HepG2 (cell line): ENCODE results near the gene SMDT1. TPM values are rescaled to one million over a fixed set of nuclear protein-coding genes. Genes with fewer than 3 reads are reported as not detected.
A peak's percentile ranks its signal among the peaks of the same experiment; 100 is the strongest.

Experiments used
- CBX5 ChIP-seq: sonication (generic); formaldehyde crosslinking; IDR thresholded peaks from 2 replicates; pipeline ENCODE4 v1.4.0; 2020; ENCODE audit warnings: missing genetic modification reagents, borderline replicate concordance
- KDM3A ChIP-seq: IDR thresholded peaks from 2 replicates; pipeline ENCODE4 v1.6.1; 2018; ENCODE audit warnings: low read depth, missing compliant biosample characterization
- KDM5A ChIP-seq: fragments of 200-600 bp; sonication (generic); IDR thresholded peaks from 2 replicates; pipeline ENCODE4 v1.7.0; 2018; ENCODE audit warnings: antibody characterized with exemption, mild to moderate bottlenecking, low read length, borderline replicate concordance
- MED8 ChIP-seq: sonication (generic); formaldehyde crosslinking; IDR thresholded peaks from 2 replicates; pipeline ENCODE4 v1.8.1; 2023; ENCODE audit warnings: mild to moderate bottlenecking, missing genetic modification reagents; ENCODE audit not compliant: insufficient replicate concordance
- MTA3 ChIP-seq: sonication (generic); formaldehyde crosslinking; IDR thresholded peaks from 2 replicates; pipeline ENCODE4 v1.4.0; 2020; ENCODE audit warnings: missing genetic modification reagents
- PITX1 ChIP-seq: sonication (generic); formaldehyde crosslinking; IDR thresholded peaks from 2 replicates; pipeline ENCODE4 v1.5.1; 2020; ENCODE audit warnings: mild to moderate bottlenecking, missing genetic modification reagents
- PLRG1 ChIP-seq: fragments of 450-650 bp; conservative IDR thresholded peaks from 2 replicates; pipeline ENCODE4 v1.6.1; 2016
- SOX6 ChIP-seq, 2 experiments: fragments of 450-650 bp in 1 of 2; sonication (generic) in 1 of 2; formaldehyde crosslinking in 1 of 2; IDR thresholded peaks; 2 replicates each; pipeline versions ENCODE4 v1.4.0 to v1.6.1; 2017 to 2020; ENCODE audit warnings: antibody characterized with exemption in 1 of 2, mild to moderate bottlenecking in 1 of 2, missing genetic modification reagents in 1 of 2
- ZBTB42 ChIP-seq: sonication (generic); formaldehyde crosslinking; IDR thresholded peaks from 2 replicates; pipeline ENCODE4 v1.5.0; 2020; ENCODE audit warnings: mild to moderate bottlenecking, missing genetic modification reagents
- ZNF10 ChIP-seq: sonication (generic); formaldehyde crosslinking; IDR thresholded peaks from 2 replicates; pipeline ENCODE4 v1.4.0; 2020; ENCODE audit warnings: mild to moderate bottlenecking, low read depth, missing genetic modification reagents, borderline replicate concordance
- ZNF33A ChIP-seq: sonication (generic); formaldehyde crosslinking; IDR thresholded peaks from 2 replicates; pipeline ENCODE4 v1.5.1; 2020; ENCODE audit warnings: missing genetic modification reagents, mild to moderate bottlenecking, moderate library complexity, borderline replicate concordance
- polyA plus RNA-seq, 8 experiments: library from polyadenylated mRNA; depleted of rRNA in 3 of 8; stranded (reverse) in 7 of 8; unstranded in 1 of 8; fragments of >200 nt; fragmentation: Illumina TruSeq in 4 of 8; extraction: Trizol in 4 of 8; gene quantifications; 2 replicates each; pipeline versions ENCODE4 v1.2.1 to v1.2.3, GENCODE V29; 2011 to 2016; ENCODE audit warnings: low read depth in 4 of 8, missing spikeins in 1 of 8, mixed read lengths in 1 of 8; ENCODE audit not compliant: insufficient read depth in 1 of 8
- total RNA-seq, 5 experiments: library from RNA; depleted of rRNA; stranded (reverse); fragments of >200 nt; fragmentation: Illumina TruSeq; extraction: Trizol; gene quantifications; 2 replicates each; pipeline ENCODE4 v1.2.3, GENCODE V29; 2016; ENCODE audit warnings: low read depth in 1 of 5
- TF ChIP-seq, protein P1 (sequence below): sonication (generic); formaldehyde crosslinking; IDR thresholded peaks from 2 replicates; pipeline ENCODE4 v1.8.0; 2022; ENCODE audit warnings: missing genetic modification reagents, mild to moderate bottlenecking, inconsistent platforms, borderline replicate concordance
- TF ChIP-seq, protein P2 (sequence below): sonication (generic); formaldehyde crosslinking; IDR thresholded peaks from 2 replicates; pipeline ENCODE4 v1.4.0; 2020; ENCODE audit warnings: mild to moderate bottlenecking, missing genetic modification reagents
- TF ChIP-seq, protein P3 (sequence below): sonication (generic); formaldehyde crosslinking; IDR thresholded peaks from 2 replicates; pipeline ENCODE4 v1.4.0; 2020; ENCODE audit warnings: mild to moderate bottlenecking, missing genetic modification reagents
- TF ChIP-seq, protein P4 (sequence below): sonication (generic); formaldehyde crosslinking; IDR thresholded peaks from 2 replicates; pipeline ENCODE4 v1.4.0; 2020; ENCODE audit warnings: missing genetic modification reagents, low read depth, mild to moderate bottlenecking, borderline replicate concordance

SMDT1 gene
- total and polyA plus RNA-seq, 2 of the 13 experiments (the other 11 are each of a cell fraction or from before 2014, with no cell fraction given): 8.3 to 26.6 TPM

DNA sequence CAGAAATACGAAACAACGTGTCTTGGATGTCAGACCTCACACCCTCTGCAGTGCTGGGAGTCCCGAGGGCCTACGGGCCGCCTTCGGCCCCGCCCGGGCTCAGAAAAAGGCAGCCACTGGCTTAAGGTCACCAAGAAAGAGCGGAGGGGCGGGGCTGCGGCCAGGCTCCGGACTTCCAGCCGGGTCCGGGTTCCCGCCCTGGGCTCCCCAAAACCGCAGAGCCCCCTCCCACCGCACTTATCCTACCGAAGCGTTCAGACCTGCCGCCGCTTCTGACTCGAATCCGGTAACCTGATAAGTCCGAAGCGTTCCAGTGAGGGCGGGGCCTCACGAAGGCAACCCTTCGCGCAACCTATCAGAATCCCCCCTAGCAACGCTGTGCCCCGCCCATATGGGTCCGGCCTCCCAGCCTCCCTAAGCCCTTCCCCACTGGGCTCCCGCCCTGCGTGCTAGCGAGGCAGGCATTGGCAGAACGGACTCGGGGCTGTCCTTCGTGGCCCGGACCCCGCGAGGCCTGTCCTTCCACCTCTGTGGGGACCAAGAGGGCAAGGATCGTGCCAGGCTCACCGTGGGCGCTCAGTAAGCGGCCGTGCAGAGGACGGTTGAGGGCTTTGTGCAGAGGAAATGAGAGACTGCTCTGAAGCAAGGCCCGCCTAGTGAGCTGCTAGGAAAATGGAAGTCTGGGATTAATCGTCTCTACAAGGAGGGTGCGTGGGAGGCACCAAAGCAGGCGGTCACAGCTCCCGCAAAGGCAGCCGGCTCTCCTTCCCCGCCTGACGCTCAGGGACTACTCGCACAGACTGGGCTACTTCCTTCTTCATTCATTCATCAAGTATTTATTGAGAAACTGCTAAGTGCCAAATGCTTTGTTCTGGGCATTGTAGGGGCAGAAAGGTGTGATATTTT, 8.7 kb upstream of the SMDT1 start, which contains the start of gene NAGA (continued):
- TF ChIP-seq ZNF10 (CRISPR knock-in tag) (no peak), CBX5 (0 out of 2 replicates have a peak, but pooled peaks have one; percentile 53), MTA3 (no peak), PITX1 (CRISPR knock-in tag) (peak; percentile 91), ZNF33A (CRISPR knock-in tag) (no peak), ZBTB42 (CRISPR knock-in tag) (no peak), KDM3A (CRISPR knock-in tag) (peak; percentile 43; the same call in 1 of the 2 replicates), SOX6 (IDR thresholded peaks at IDR 0.05) (no peak), SOX6 (CRISPR knock-in tag; IDR thresholded peaks at IDR 0.05) (peak; percentile 55; the same call in 1 of the 2 replicates), PLRG1 (no peak), KDM5A (no peak; the same call in 1 of the 2 replicates), MED8 (peak; percentile 68)
- TF ChIP-seq, protein P1, sequence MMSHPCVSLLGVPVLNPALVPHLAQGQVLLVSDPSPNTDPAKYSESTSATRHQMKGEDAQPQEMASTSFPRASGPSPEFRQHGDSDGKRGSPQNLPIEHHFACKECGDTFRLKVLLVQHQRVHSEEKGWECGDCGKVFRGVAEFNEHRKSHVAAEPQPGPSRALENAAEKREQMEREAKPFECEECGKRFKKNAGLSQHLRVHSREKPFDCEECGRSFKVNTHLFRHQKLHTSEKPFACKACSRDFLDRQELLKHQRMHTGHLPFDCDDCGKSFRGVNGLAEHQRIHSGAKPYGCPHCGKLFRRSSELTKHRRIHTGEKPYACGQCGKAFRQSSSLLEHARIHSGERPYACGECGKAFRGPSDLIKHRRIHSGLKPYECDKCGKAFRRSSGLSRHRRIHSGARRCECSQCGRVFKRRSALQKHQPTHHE (CRISPR knock-in tag): peak; percentile 71; the same call in 1 of the 2 replicates
- TF ChIP-seq, protein P2, sequence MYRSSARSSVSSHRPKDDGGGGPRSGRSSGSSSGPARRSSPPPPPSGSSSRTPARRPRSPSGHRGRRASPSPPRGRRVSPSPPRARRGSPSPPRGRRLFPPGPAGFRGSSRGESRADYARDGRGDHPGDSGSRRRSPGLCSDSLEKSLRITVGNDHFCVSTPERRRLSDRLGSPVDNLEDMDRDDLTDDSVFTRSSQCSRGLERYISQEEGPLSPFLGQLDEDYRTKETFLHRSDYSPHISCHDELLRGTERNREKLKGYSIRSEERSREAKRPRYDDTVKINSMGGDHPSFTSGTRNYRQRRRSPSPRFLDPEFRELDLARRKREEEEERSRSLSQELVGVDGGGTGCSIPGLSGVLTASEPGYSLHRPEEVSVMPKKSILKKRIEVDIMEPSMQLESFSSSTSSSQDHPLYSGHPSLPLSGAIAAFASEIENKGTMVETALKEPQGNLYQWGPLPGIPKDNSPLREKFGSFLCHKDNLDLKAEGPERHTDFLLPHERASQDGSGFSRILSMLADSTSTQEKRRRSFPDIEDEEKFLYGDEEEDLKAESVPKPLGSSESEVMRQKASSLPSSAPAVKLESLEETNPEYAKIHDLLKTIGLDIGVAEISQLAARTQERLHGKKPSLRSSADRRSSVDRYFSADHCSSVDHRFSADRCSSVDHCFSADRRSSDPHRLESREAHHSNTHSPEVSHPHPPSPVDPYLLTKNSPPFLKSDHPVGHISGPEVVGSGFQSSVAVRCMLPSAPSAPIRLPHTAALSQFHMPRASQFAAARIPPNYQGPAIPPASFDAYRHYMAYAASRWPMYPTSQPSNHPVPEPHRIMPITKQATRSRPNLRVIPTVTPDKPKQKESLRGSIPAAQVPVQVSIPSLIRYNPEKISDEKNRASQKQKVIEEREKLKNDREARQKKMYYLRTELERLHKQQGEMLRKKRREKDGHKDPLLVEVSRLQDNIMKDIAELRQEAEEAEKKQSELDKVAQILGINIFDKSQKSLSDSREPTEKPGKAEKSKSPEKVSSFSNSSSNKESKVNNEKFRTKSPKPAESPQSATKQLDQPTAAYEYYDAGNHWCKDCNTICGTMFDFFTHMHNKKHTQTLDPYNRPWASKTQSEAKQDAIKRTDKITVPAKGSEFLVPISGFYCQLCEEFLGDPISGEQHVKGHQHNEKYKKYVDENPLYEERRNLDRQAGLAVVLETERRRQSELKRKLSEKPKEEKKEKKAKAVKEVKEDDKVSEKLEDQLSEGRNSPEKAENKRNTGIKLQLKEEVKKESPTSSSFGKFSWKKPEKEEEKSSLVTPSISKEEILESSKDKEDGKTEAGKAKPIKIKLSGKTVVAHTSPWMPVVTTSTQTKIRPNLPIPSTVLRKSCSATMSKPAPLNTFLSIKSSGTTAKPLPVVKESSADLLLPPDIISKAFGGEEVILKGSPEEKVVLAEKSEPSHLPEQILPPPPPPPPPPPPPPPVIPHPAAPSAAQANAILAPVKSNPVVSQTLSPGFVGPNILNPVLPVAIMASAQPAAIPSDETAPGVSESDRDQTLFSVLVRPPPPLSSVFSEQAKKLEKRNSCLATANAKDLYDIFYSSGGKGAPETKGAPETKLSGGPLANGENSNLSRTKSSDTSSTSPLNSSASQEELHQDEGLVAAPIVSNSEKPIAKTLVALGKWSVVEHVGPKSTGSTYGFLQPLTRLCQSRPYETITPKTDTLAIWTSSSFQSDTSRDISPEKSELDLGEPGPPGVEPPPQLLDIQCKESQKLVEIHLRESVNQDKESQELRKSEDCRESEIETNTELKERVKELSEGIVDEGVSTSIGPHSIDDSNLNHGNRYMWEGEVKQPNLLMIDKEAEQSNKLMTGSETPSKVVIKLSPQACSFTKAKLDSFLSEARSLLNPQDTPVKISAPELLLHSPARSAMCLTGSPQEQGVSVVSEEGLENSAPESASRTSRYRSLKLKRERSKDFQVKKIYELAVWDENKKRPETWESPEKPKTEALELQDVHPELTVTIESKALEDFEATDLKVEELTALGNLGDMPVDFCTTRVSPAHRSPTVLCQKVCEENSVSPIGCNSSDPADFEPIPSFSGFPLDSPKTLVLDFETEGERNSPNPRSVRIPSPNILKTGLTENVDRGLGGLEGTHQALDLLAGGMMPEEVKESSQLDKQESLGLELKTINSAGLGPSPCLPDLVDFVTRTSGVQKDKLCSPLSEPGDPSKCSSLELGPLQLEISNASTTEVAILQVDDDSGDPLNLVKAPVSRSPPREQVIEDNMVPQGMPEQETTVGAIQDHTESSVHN: no peak
- TF ChIP-seq, protein P3, sequence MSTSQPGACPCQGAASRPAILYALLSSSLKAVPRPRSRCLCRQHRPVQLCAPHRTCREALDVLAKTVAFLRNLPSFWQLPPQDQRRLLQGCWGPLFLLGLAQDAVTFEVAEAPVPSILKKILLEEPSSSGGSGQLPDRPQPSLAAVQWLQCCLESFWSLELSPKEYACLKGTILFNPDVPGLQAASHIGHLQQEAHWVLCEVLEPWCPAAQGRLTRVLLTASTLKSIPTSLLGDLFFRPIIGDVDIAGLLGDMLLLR: peak; percentile 75; the same call in 1 of the 2 replicates
- TF ChIP-seq, protein P4, sequence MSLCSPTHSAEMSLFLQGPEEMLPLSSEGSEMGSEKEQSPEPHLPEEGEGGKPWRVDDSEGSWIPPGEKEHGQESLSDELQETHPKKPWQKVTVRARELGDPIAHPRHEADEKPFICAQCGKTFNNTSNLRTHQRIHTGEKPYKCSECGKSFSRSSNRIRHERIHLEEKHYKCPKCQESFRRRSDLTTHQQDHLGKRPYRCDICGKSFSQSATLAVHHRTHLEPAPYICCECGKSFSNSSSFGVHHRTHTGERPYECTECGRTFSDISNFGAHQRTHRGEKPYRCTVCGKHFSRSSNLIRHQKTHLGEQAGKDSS (CRISPR knock-in tag): peak; percentile 95; the same call in 1 of the 2 replicates
